HepG2 (cell line): ENCODE data around the gene ERMAP. TPM values are rescaled to one million over a fixed set of nuclear protein-coding genes. Genes with fewer than 3 reads are reported as not detected.

Experiments used
- ATAC-seq: fragments of 200-7000 bp; cut with Tn5 transposase; 3 replicates; pipeline ENCODE4 v1.9.1; 2020; ENCODE audit warnings: mild to moderate bottlenecking, moderate library complexity
- BruUV-seq: library from RNA; stranded (reverse); fragments of 400-500 nt; replicated peaks from 2 replicates; lab custom pipeline; 2021; lab: Mats Ljungman, UMichigan
- CTCF ChIA-PET: fragments of 300-600 bp; formaldehyde crosslinking; extraction: SDS; loops from one replicate; lab custom pipeline; 2021; ENCODE audit warnings: low total read pairs, inconsistent platforms, low intra/inter-chr PET ratio; lab: Yijun Ruan, JAX
- POLR2A ChIA-PET: fragments of 350-600 bp; sonication (Branson Sonifier 250); formaldehyde crosslinking; loops from one replicate; lab custom pipeline; 2020; ENCODE audit warnings: antibody characterized with exemption, inconsistent platforms; lab: Yijun Ruan, JAX
- DNase-seq: peaks from one replicate; pipeline ENCODE4 v3.0.0-alpha.2; 2015; ENCODE audit warnings: low spot score
- FAIRE-seq: peaks from 3 replicates; lab custom pipeline; 2011; peaks lifted over from hg19 to GRCh38; lab: Jason Lieb, UNC
- H2AFZ ChIP-seq: one replicate; pipeline ENCODE4 v1.6.1; 2011; ENCODE audit warnings: low read length, inconsistent platforms
- H3K27ac ChIP-seq: fragments of 300-600 bp; 3 replicates; pipeline ENCODE4 v1.8.0; 2011; ENCODE audit warnings: mixed run types, mild to moderate bottlenecking, mixed read lengths, low read length, inconsistent platforms; ENCODE audit not compliant: insufficient read depth; ENCODE audit errors: extremely low read length
- H3K27me3 ChIP-seq, 2 experiments: fragments of 200-600 bp in 1 of 2; 2 replicates in 1 of 2; 3 replicates in 1 of 2; pipeline versions ENCODE4 v1.6.0 to v1.8.0; 2011; ENCODE audit warnings: low read length in 2 of 2, mild to moderate bottlenecking in 2 of 2, moderate library complexity in 2 of 2, inconsistent platforms in 1 of 2; ENCODE audit not compliant: insufficient read depth in 2 of 2, control insufficient read depth in 1 of 2
- H3K36me3 ChIP-seq, 2 experiments: fragments of 200-600 bp in 1 of 2; replicated peaks in 1 of 2; 2 replicates in 1 of 2; 3 replicates in 1 of 2; pipeline versions ENCODE4 v1.5.1 to v1.8.0; 2011; ENCODE audit warnings: low read length in 2 of 2, inconsistent platforms in 1 of 2; ENCODE audit not compliant: insufficient read depth in 2 of 2, control insufficient read depth in 1 of 2
- H3K4me1 ChIP-seq: 2 replicates; pipeline ENCODE4 v1.5.1; 2012; ENCODE audit warnings: low read length, inconsistent platforms; ENCODE audit not compliant: insufficient read depth
- H3K4me2 ChIP-seq: 2 replicates; pipeline ENCODE4 v1.6.0; 2011; ENCODE audit warnings: low read depth, low read length, inconsistent platforms
- H3K4me3 ChIP-seq, 3 experiments: fragments of 200-600 bp in 1 of 3; sonication (generic), shearing (Covaris generic) in 1 of 3; replicated peaks in 1 of 3; 2 replicates each; pipeline ENCODE4 v1.5.1; 2011 to 2016; ENCODE audit warnings: low read length in 3 of 3, inconsistent platforms in 2 of 3, low read depth in 2 of 3, mild to moderate bottlenecking in 2 of 3, control low read depth in 1 of 3, mixed read lengths in 1 of 3; ENCODE audit not compliant: insufficient read depth in 1 of 3
- H3K79me2 ChIP-seq: one replicate; pipeline ENCODE4 v1.6.1; 2011; ENCODE audit warnings: low read length, inconsistent platforms; ENCODE audit not compliant: insufficient read depth
- H3K9ac ChIP-seq: 2 replicates; pipeline ENCODE4 v1.6.0; 2011; ENCODE audit warnings: mild to moderate bottlenecking, low read depth, low read length, inconsistent platforms; ENCODE audit not compliant: insufficient read depth
- H3K9me3 ChIP-seq: 2 replicates; pipeline ENCODE4 v1.5.1; 2012; ENCODE audit warnings: mild to moderate bottlenecking, low read length
- H4K20me1 ChIP-seq: 2 replicates; pipeline ENCODE4 v1.6.0; 2011; ENCODE audit warnings: inconsistent platforms, mild to moderate bottlenecking, low read length, moderate library complexity; ENCODE audit not compliant: insufficient read depth
- ATF7-NPFF ChIP-seq: sonication (generic); formaldehyde crosslinking; IDR thresholded peaks from 2 replicates; pipeline ENCODE4 v1.8.1; 2023; ENCODE audit warnings: mild to moderate bottlenecking, low read depth, missing genetic modification reagents, moderate library complexity
- BCLAF1 ChIP-seq: fragments of 450-650 bp; IDR thresholded peaks from 2 replicates; pipeline ENCODE4 v1.6.1; 2017; ENCODE audit warnings: mild to moderate bottlenecking
- FLYWCH1 ChIP-seq: sonication (generic); formaldehyde crosslinking; IDR thresholded peaks from 2 replicates; pipeline ENCODE4 v1.8.1; 2023; ENCODE audit warnings: mild to moderate bottlenecking, missing genetic modification reagents
- GMEB1 ChIP-seq: sonication (generic); formaldehyde crosslinking; IDR thresholded peaks from 2 replicates; pipeline ENCODE4 v1.5.1; 2020; ENCODE audit warnings: missing genetic modification reagents, mild to moderate bottlenecking, borderline replicate concordance
- JUNB ChIP-seq: sonication (generic); formaldehyde crosslinking; IDR thresholded peaks from 2 replicates; pipeline ENCODE4 v1.8.0; 2022; ENCODE audit warnings: missing genetic modification reagents, mild to moderate bottlenecking, borderline replicate concordance
- KLF13 ChIP-seq: sonication (generic); formaldehyde crosslinking; IDR thresholded peaks from 2 replicates; pipeline ENCODE4 v1.4.0; 2020; ENCODE audit warnings: mild to moderate bottlenecking, missing genetic modification reagents
- MAFK ChIP-seq, 2 experiments: IDR thresholded peaks in 1 of 2; conservative IDR thresholded peaks in 1 of 2; 2 replicates each; pipeline ENCODE4 v1.6.1; 2011; ENCODE audit warnings: improper control_type of control experiment in 2 of 2, low read length in 2 of 2
- NR3C1 ChIP-seq: sonication (generic); formaldehyde crosslinking; IDR thresholded peaks from 2 replicates; pipeline ENCODE4 v1.4.0; 2020; ENCODE audit warnings: missing genetic modification reagents
- RAD21 ChIP-seq: fragments of 450-650 bp; formaldehyde crosslinking; IDR thresholded peaks from 2 replicates; pipeline ENCODE4 v1.5.0; 2020; ENCODE audit warnings: mild to moderate bottlenecking
- RBAK ChIP-seq: sonication (generic); formaldehyde crosslinking; IDR thresholded peaks from 2 replicates; pipeline ENCODE4 v1.5.1; 2020; ENCODE audit warnings: mild to moderate bottlenecking, missing genetic modification reagents
- RBM22 ChIP-seq: fragments of 200-400 bp; formaldehyde crosslinking; optimal IDR thresholded peaks from 2 replicates; pipeline ENCODE3; 2017; ENCODE audit warnings: mild to moderate bottlenecking, low read length, moderate library complexity
- SP2 ChIP-seq: sonication (generic); formaldehyde crosslinking; IDR thresholded peaks from 2 replicates; pipeline ENCODE4 v1.5.1; 2020; ENCODE audit warnings: mild to moderate bottlenecking, missing genetic modification reagents
- TCF7L2 ChIP-seq: IDR thresholded peaks from 2 replicates; pipeline ENCODE4 v1.6.1; 2011; ENCODE audit warnings: mild to moderate bottlenecking, low read depth, low read length, moderate library complexity
- THAP8 ChIP-seq: sonication (generic); formaldehyde crosslinking; IDR thresholded peaks from 2 replicates; pipeline ENCODE4 v1.5.1; 2020; ENCODE audit warnings: missing genetic modification reagents, mild to moderate bottlenecking, borderline replicate concordance
- WGBS: methylation state at CpG from one replicate; pipeline ENCODE4 v1.1.6; 2017; ENCODE audit warnings: low lambda C conversion rate; 5-methylcytosine and 5-hydroxymethylcytosine counted together
- in situ Hi-C: cut with HindIII; loops from 2 replicates; pipeline ENCODE4 v1.10.0; 2017; ENCODE audit warnings: low pct_unique_long_range_greater_than_20kb; ENCODE audit not compliant: extremely low pct_ligation_motif_present
- intact Hi-C: fragments of 100-400 bp; cut with micrococcal nuclease; formaldehyde crosslinking; loops from one replicate; pipeline ENCODE4 v1.10.0; 2022; ENCODE audit not compliant: unreplicated experiment
- polyA plus RNA-seq, 8 experiments: library from polyadenylated mRNA; depleted of rRNA in 3 of 8; stranded (reverse) in 7 of 8; unstranded in 1 of 8; fragments of >200 nt; fragmentation: Illumina TruSeq in 4 of 8; extraction: Trizol in 4 of 8; gene quantifications; 2 replicates each; pipeline versions ENCODE4 v1.2.1 to v1.2.3, GENCODE V29; 2011 to 2016; ENCODE audit warnings: low read depth in 4 of 8, missing spikeins in 1 of 8, mixed read lengths in 1 of 8; ENCODE audit not compliant: insufficient read depth in 1 of 8
- total RNA-seq, 5 experiments: library from RNA; depleted of rRNA; stranded (reverse); fragments of >200 nt; fragmentation: Illumina TruSeq; extraction: Trizol; gene quantifications; 2 replicates each; pipeline ENCODE4 v1.2.3, GENCODE V29; 2016; ENCODE audit warnings: low read depth in 1 of 5

Gene ERMAP
- total and polyA plus RNA-seq, 2 of the 13 experiments (the other 11 are each of a cell fraction or from before 2014, with no cell fraction given) = 2.2 to 4.4 TPM

- intact Hi-C loops = no loop called here
- POLR2A ChIA-PET = no interaction called here
- TF ChIP-seq FLYWCH1 (CRISPR knock-in tag) (no peak), RBM22 (no peak), THAP8 (CRISPR knock-in tag) (no peak), TCF7L2 (no peak)
- TF ChIP-seq, all 625 proteins: peak for 0
- in situ Hi-C loops = no loop called here
- no peaks in the 10 kb centered on the region for H4K20me1 ChIP-seq
- CTCF ChIA-PET = no interaction called here
- no peaks in the 10 kb centered on the region for H3K79me2 ChIP-seq
- H3K4me3 ChIP-seq = no peak overlapping the region
- no TSS peak for BruUV-seq
- DNase-seq = no peak
- H3K4me1 ChIP-seq = no peaks in the 10 kb centered on the region
- no peaks in the 10 kb centered on the region for H3K9me3 ChIP-seq
- H3K27me3 ChIP-seq = no peaks in the 10 kb centered on the region; a peak in 1 of 5 replicates
- H2AFZ ChIP-seq = no peak overlapping the region
- ATAC-seq = no peak
- no peak overlapping the region for H3K27ac ChIP-seq
- no peaks in the 10 kb centered on the region for H3K36me3 ChIP-seq
- H3K9ac ChIP-seq = no peak overlapping the region
- FAIRE-seq = no peak
- no peak overlapping the region for H3K4me2 ChIP-seq
Observed at GRCh38 chr1:42861014-42861399, 44.1 kb downstream of the ERMAP start.

- no peak overlapping the region for H3K4me2 ChIP-seq
- ChIA-PET CTCF (no interaction called here), POLR2A (no interaction called here)
- H4K20me1 ChIP-seq = no peaks in the 10 kb centered on the region
- no peak overlapping the region for H3K9ac ChIP-seq
- FAIRE-seq (no peak), DNase-seq (no peak), ATAC-seq (no peak)
- no peaks in the 10 kb centered on the region for H3K79me2 ChIP-seq
- no peaks in the 10 kb centered on the region for H3K36me3 ChIP-seq
- no peaks in the 10 kb centered on the region for H3K9me3 ChIP-seq
- no peak overlapping the region for H3K27ac ChIP-seq
- H2AFZ ChIP-seq = no peak overlapping the region
- in situ Hi-C loops (no loop called here), intact Hi-C loops (no loop called here)
- BruUV-seq = no TSS peak
- H3K4me1 ChIP-seq = no peaks in the 10 kb centered on the region
- 0% methylated on average over 5 of the region's 5 CpGs for WGBS
- peaks cover 0 to 7% of the 10 kb centered on the region in 2 experiments; a peak in 1 of 5 replicates for H3K27me3 ChIP-seq
- H3K4me3 ChIP-seq = no peak overlapping the region
- TF ChIP-seq KLF13 (CRISPR knock-in tag) (no peak), GMEB1 (CRISPR knock-in tag) (no peak), MAFK (conservative IDR thresholded peaks at IDR 0.05 in 1 of 2, IDR thresholded peaks at IDR 0.05 in 1 of 2; ENCODE audit: low read length in 2 of 2) (no peak), RBAK (CRISPR knock-in tag) (no peak), BCLAF1 (no peak), NR3C1 (CRISPR knock-in tag) (no peak), RAD21 (CRISPR knock-in tag) (no peak), JUNB (CRISPR knock-in tag) (no peak), ATF7-NPFF (no peak), SP2 (CRISPR knock-in tag) (no peak)
Observed at GRCh38 chr1:42866549-42866948, 49.6 kb downstream of the ERMAP start.
